ENCODE results near the gene TBC1D17.
"Not testable (repeated sequence)": the region's sequence is repeated elsewhere in the genome, so short reads cannot be mapped to it uniquely, and the experiment has no call there.

The TBC1D17 gene

GRCh38 chr19:49908480-49909420, 31.2 kb downstream of the TBC1D17 start:
- no peak overlapping the region for H3K4me3 ChIP-seq (ENCODE audit: low read length)
- no peak for DNase-seq (ENCODE audit: low read depth, low spot score)

DNA sequence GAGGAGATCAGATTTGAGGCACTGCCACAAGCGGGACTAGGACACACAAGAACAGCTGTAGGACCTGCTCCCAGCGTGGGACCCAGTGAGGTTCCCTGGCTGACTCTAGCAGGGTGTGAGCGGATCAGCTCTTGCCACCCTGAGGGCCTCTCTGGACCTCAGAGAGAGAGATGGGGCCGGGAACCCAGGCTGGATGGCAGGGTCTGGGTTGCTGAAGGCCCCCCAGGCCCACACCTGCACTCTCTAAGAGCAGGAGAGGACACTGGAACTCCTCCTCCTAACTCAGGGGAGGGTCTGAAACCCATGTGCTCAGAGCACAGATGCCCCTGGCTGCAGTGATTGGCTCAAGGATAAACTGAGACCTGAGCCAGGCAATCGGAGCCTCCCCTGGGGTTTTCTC, 32.7 kb downstream of the TBC1D17 start:
- H3K4me3 ChIP-seq (ENCODE audit: low read length), result no peak overlapping the region
- DNase-seq (ENCODE audit: low read depth, low spot score), result no peak

DNA sequence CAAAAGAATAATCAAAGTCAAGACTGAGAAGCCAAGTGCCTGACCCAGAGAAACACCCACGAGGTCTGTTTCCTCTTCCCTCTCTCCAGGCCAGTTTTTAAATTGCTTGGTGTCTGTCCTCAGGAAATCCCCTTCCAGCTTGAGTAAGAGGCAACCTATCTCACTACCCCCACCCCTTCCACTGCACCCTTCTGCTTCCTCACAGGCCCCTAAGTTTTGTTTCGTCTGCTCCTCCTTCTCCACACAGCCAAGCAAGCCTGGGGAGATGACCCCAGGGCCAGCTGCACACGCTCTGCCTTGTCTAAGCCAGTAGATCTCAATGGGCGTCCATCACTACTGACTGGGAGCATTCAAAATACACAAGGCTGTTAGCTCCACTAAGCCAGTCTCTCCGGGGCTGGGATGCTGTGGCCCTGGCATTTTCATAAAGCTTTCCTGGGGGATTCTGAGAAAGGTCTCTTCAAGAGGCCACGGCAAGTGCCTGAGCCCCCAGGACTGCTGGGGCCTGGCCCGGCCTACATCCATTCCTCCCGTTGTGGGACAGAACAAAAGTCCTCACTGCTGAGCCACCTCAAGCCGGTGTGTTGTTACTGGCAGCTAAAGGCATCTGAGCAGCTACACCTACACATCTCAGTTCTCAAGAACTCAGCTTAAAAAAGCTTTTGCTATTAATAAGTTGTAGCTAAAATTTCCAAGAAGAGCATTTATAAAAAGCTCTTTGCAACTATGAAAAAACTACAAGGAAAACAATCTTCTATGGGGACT, 34.1 kb downstream of the TBC1D17 start:
- no peak for DNase-seq (ENCODE audit: low read depth, low spot score)
- H3K4me3 ChIP-seq (ENCODE audit: low read length), result no peak overlapping the region

GRCh38 chr19:49912965-49913685, 35.6 kb downstream of the TBC1D17 start:
- H3K4me3 ChIP-seq (ENCODE audit: low read length), result no peak overlapping the region
- DNase-seq (ENCODE audit: low read depth, low spot score), result no peak

- DNase-seq (ENCODE audit: low read depth, low spot score), result no peak
Measured at GRCh38 chr19:49913720-49914119, 36.2 kb downstream of the TBC1D17 start.

DNA sequence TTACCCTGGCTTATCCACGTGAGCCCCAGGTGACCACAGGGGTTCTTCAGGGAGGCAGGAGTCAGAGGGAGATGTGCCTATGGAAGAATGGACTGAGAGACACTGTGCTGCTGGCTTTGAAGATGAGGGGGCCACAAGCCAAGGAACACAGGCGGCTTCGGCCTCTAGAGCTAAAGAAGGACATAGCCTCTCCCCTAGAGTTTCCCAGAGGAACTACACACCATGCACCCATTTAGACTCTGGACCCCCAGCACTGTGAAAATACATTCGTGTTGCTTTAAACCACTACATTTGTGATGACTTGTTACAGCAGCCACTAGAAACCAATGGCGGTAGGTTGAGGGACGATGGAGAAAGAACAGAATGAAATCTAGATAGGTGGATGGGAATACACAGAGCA, 37.8 kb downstream of the TBC1D17 start:
- H3K4me3 ChIP-seq (ENCODE audit: low read length), result no peak overlapping the region
- no peak for DNase-seq (ENCODE audit: low read depth, low spot score)

More at GRCh38 chr19:49913720-49914119, 36.2 kb downstream of the TBC1D17 start:
- no peak overlapping the region for H3K4me3 ChIP-seq (ENCODE audit: low read length)

- DNase-seq (ENCODE audit: low read depth, low spot score), result no peak
- no peak overlapping the region for H3K4me3 ChIP-seq (ENCODE audit: low read length)
Measured at GRCh38 chr19:49916839-49917733, 39.6 kb downstream of the TBC1D17 start.

DNA sequence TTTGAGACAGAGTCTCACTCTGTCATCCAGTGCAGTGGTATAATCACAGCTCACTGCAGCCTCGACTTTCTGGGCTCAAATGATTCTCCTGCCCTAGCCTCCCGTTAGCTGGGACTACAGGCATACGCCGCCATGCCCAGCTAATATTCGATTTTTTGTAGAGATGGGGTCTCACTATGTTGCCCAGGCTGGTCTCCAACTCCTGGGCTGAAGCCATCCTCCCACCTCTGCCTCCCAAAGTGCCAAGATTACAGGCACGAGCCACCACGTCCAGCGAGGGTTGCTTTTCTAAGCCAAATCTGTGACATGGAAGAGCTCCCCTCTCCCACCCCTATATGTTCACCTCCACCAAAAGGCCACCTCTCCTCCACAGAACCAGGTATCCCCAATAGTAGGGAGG, 40.6 kb downstream of the TBC1D17 start:
- no peak overlapping the region for H3K4me3 ChIP-seq (ENCODE audit: low read length)
- DNase-seq (ENCODE audit: low read depth, low spot score), result no peak

DNA sequence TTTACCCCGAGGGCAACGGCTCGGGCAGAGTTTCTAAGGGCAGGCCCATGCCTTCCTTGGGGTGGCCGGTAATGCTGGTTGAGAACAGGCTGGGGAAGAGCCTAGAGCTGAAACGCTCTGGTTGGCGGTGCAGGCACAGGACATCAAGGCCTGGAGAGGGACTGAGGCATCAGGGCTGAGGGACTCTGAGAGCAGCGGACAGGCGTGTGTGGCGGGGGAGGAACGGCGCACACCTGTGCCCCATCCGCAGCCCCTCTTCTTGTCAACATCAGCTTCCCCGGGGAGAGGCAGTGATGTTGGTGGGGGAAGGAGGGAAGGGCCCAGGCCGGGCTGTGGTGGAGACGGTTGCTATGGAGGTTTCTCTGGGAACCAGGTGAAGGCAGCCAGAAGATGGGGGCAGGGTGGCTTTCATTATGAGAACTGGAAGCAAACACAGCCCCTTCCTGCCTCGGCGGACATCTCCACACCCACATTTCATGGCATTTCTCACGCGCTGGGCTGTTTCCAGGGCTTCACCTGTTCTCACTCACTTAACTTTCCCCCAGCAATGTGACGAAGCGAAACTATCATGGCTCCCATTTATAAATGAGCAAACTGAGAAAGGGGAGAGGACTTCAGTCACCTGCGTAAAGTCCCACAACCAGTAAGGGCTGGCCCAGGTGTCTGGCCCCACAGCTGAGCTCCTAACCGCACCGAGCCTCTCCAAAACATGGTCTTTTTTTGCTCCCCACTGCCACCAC, 43.3 kb downstream of the TBC1D17 start:
- no peak overlapping the region for H3K4me3 ChIP-seq (ENCODE audit: low read length)
- no peak for DNase-seq (ENCODE audit: low read depth, low spot score)

GRCh38 chr19:49921871-49922795, 44.6 kb downstream of the TBC1D17 start:
- H3K4me3 ChIP-seq (ENCODE audit: low read length), result no peak overlapping the region

DNA sequence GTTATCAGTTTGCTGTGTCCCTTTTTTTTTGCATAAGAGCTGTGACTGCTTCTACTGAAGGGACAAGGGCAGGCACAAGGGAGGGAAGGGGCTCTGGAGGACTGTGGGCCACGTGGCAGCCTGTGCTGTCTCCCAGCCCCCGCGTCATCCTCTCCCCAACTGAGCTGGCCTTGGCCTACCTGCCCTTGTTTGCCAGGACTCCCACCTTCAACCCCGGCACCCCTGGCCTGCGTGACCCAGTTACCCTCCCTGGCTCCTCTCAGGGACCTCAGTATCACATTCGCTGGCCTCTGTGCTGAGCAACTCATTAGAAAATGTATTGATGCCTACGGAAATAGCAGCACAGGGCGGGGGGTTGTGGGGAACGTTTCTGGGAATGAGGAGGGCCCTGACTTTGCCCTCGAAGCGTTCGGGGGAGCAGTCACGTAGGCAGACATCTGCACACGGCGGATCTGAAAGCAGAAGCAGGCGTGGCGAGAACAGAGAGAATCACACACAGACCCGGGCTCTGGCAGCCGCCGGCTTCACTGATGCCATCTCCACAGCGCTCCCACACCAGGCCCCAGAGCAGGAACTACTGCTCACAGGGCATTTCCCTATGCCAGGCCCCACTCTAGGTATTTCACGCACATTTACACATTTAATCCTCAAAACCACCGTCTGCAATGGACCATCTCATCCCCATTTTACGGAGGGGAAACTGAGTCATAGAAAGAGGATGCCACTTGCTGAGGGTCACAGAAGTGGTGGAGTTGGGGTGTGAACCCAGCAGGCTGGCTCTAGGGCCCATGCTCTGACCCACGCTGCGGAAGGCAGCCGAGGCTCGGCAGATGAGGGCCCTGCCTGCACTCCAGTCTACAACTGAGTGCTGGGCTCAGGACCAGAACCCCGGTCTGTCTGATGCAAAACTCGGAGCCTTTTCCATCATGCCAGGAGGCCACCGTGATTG, 45.8 kb downstream of the TBC1D17 start:
- H3K4me3 ChIP-seq (ENCODE audit: low read length), result no peak overlapping the region
- DNase-seq (ENCODE audit: low read depth, low spot score), result no peak

More at GRCh38 chr19:49921871-49922795, 44.6 kb downstream of the TBC1D17 start:
- no peak for DNase-seq (ENCODE audit: low read depth, low spot score)

- no peak overlapping the region for H3K4me3 ChIP-seq (ENCODE audit: low read length)
- no peak for DNase-seq (ENCODE audit: low read depth, low spot score)
Measured at GRCh38 chr19:49924004-49924880, 46.7 kb downstream of the TBC1D17 start.

GRCh38 chr19:49924881-49925210, 47.3 kb downstream of the TBC1D17 start:
- H3K4me3 ChIP-seq (ENCODE audit: low read length); DNase-seq (ENCODE audit: low read depth, low spot score): not testable (repeated sequence)

DNA sequence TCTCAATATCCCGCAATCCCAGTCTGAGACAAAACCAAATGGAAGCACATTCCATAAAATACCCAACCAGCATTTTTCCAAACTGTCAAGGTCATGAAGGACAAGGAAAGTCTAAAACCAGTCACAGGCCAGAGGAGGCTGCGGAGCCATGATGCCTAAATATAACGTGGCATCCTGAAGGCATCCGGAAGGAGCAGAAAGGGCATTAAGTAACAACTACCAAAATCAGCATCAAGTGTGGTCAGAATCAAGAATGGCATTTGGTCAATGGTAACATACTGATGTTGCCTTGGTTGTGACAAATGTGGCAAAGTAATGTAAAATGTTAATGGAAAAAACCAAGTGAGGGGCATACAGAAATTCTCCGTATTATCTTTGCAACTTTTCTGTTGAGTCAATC, 48.0 kb downstream of the TBC1D17 start:
- no peak for DNase-seq (ENCODE audit: low read depth, low spot score)
- no peak overlapping the region for H3K4me3 ChIP-seq (ENCODE audit: low read length)

DNA sequence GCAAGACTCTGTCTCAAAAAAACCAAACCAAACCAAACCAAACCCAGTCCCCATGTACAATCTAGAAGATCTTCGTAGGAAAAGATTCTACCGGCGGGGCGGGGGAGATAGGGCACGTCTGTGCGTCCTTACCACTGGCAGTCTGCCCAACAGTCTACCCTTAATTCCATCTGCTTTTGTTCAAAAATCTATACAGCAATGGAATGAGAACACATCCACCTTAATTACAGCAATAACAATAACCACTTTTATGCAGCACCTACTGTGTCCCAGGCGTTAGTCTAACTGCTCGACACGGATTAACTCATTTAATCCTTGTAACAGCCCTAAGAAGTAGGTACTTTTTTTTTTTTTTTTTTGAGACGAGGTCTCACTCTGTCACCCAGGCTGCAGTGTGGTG, 49.0 kb downstream of the TBC1D17 start:
- no peak for DNase-seq (ENCODE audit: low read depth, low spot score)
- H3K4me3 ChIP-seq (ENCODE audit: low read length), result no peak overlapping the region
